NCI-H526 (cell line): ENCODE measurements around the gene DNAH9.

Experiments used
- DNase-seq, 2 experiments: peaks; one replicate each; lab custom pipeline; 2025; lab: John Stamatoyannopoulos, UW

Gene DNAH9

GRCh38 chr17:11598274-11599221, at the start of gene DNAH9:
Gene DNAH9 (plus strand): TSS chr17:11598470. CDS start chr17:11598499, 29 bp downstream.
- peak; percentile 81 to 92 for DNase-seq

GRCh38 chr17:11550431-11550830, 47.8 kb upstream of the DNAH9 start:
- DNase-seq: no peak

GRCh38 chr17:11551442-11551841, 46.8 kb upstream of the DNAH9 start:
- no peak for DNase-seq

GRCh38 chr17:11553135-11553534, 45.1 kb upstream of the DNAH9 start:
- no peak for DNase-seq

GRCh38 chr17:11554042-11554441, 44.2 kb upstream of the DNAH9 start:
- no peak for DNase-seq

- no peak for DNase-seq
These were observed 43.7 kb upstream of the DNAH9 start for GRCh38 chr17:11554542-11554941.

- DNase-seq: no peak
These were observed 42.7 kb upstream of the DNAH9 start for GRCh38 chr17:11555530-11555929.

GRCh38 chr17:11557727-11558452, 40.4 kb upstream of the DNAH9 start:
- DNase-seq: no peak

GRCh38 chr17:11558681-11559234, 39.5 kb upstream of the DNAH9 start:
- DNase-seq: no peak

GRCh38 chr17:11559601-11560000, 38.7 kb upstream of the DNAH9 start:
- DNase-seq: no peak

- DNase-seq: no peak
These were observed 37.0 kb upstream of the DNAH9 start for GRCh38 chr17:11561281-11561680.

GRCh38 chr17:11561702-11562101, 36.6 kb upstream of the DNAH9 start:
- DNase-seq: no peak

- no peak for DNase-seq
These were observed 33.5 kb upstream of the DNAH9 start for GRCh38 chr17:11564589-11565380.

- DNase-seq: no peak
These were observed 32.7 kb upstream of the DNAH9 start for GRCh38 chr17:11565591-11565990.

GRCh38 chr17:11578998-11579397, 19.3 kb upstream of the DNAH9 start:
- DNase-seq: no peak

- DNase-seq: no peak
These were observed 17.6 kb upstream of the DNAH9 start for GRCh38 chr17:11580677-11581076.

GRCh38 chr17:11582217-11582616, 16.1 kb upstream of the DNAH9 start:
- no peak for DNase-seq

GRCh38 chr17:11583306-11583992, 14.8 kb upstream of the DNAH9 start:
- DNase-seq: no peak

- no peak for DNase-seq
These were observed 8.6 kb upstream of the DNAH9 start for GRCh38 chr17:11589716-11590115.

GRCh38 chr17:11601661-11602060, 3.4 kb downstream of the DNAH9 start:
- no peak for DNase-seq

- no peak for DNase-seq
These were observed 10.1 kb downstream of the DNAH9 start for GRCh38 chr17:11608396-11608795.
